Activated CD8-positive, alpha-beta memory T cell treated with anti-CD3 and anti-CD28 coated beads, Interleukin-2, amount 50 U/mL, for 1 hour (primary cell): ENCODE data around the gene GALNT15.

Source experiments
- DNase-seq: peaks from one replicate; pipeline ENCODE4 v3.0.0-alpha.2; 2020; ENCODE audit errors: extremely low read depth

The GALNT15 gene

GRCh38 chr3:16187213-16187790 lies 12.8 kb downstream of the GALNT15 start:
- no peak for DNase-seq

GRCh38 chr3:16188071-16188470 lies 13.6 kb downstream of the GALNT15 start:
- DNase-seq, result no peak

GRCh38 chr3:16189201-16189600 lies 14.7 kb downstream of the GALNT15 start:
- no peak for DNase-seq

- DNase-seq, result no peak
These were observed 16.2 kb downstream of the GALNT15 start for GRCh38 chr3:16190704-16191103.

GRCh38 chr3:16191591-16191990 lies 17.1 kb downstream of the GALNT15 start:
- no peak for DNase-seq

GRCh38 chr3:16192176-16192811 lies 17.8 kb downstream of the GALNT15 start:
- DNase-seq, result no peak

- DNase-seq, result no peak
These were observed 23.9 kb downstream of the GALNT15 start for GRCh38 chr3:16198427-16198826.

GRCh38 chr3:16199769-16200168 lies 25.3 kb downstream of the GALNT15 start:
- no peak for DNase-seq

- DNase-seq, result no peak
These were observed 25.9 kb downstream of the GALNT15 start for GRCh38 chr3:16200411-16200810.

- no peak for DNase-seq
These were observed 28.6 kb downstream of the GALNT15 start for GRCh38 chr3:16203031-16203430.

GRCh38 chr3:16203671-16204629 lies 29.5 kb downstream of the GALNT15 start:
- DNase-seq, result no peak

- DNase-seq, result no peak
These were observed 30.3 kb downstream of the GALNT15 start for GRCh38 chr3:16204751-16205150.

GRCh38 chr3:16205156-16205870 lies 30.8 kb downstream of the GALNT15 start:
- DNase-seq, result no peak

- no peak for DNase-seq
These were observed 32.6 kb downstream of the GALNT15 start for GRCh38 chr3:16207031-16207430.

- no peak for DNase-seq
These were observed 36.9 kb downstream of the GALNT15 start for GRCh38 chr3:16211176-16211904.

- DNase-seq, result no peak
These were observed 39.9 kb downstream of the GALNT15 start for GRCh38 chr3:16214366-16214765.

GRCh38 chr3:16216373-16216935 lies 42.0 kb downstream of the GALNT15 start:
- DNase-seq, result no peak

GRCh38 chr3:16219777-16220176 lies 45.3 kb downstream of the GALNT15 start:
- no peak for DNase-seq

- DNase-seq, result no peak
These were observed 47.5 kb downstream of the GALNT15 start for GRCh38 chr3:16221990-16222389.

GRCh38 chr3:16222547-16222946 lies 48.1 kb downstream of the GALNT15 start:
- DNase-seq, result no peak

GRCh38 chr3:16224325-16224724 lies 49.8 kb downstream of the GALNT15 start:
- no peak for DNase-seq
